ENCODE results near the gene PIGZ.

The PIGZ gene

DNA sequence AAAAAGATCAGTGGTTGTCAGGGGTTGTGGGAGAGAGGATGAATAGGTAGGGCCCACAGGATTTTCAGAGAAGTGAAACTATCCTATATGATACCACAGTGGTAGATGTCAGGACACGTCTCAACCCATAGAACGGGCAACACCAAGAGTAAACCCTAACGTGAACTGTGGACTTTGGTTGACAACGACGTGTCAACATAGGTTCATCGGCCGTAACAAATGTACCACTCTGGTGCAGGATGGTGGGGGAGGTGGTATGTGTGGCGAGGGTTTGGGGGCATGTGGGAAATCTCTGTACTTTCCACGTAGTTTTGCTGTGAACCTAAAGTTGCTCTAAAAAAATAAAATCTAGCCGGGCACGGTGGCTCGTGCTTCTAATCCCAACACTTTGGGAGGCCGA is 13.0 kb upstream of the PIGZ start:
- no peak for DNase-seq

DNA sequence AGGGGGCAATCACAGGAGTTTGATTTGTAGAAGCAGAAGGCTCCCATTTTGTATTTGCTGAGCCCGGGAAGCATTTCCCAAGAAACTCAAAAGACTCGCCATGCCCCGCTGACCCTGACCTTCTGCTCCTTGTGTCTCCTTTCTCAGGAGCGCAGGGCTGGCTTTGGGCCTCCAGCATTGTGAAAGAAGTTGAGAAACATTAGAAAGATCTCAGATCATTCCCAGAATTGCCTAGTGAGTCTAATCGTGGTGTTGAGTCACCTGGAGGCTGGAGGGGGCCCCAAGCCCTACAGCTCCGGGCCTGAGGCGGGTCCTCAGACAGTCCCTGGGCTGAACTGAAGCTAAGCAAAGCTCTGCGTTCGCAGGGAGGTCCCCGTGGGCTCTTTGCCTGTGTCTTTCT is 10.9 kb upstream of the PIGZ start:
- DNase-seq: no peak

DNA sequence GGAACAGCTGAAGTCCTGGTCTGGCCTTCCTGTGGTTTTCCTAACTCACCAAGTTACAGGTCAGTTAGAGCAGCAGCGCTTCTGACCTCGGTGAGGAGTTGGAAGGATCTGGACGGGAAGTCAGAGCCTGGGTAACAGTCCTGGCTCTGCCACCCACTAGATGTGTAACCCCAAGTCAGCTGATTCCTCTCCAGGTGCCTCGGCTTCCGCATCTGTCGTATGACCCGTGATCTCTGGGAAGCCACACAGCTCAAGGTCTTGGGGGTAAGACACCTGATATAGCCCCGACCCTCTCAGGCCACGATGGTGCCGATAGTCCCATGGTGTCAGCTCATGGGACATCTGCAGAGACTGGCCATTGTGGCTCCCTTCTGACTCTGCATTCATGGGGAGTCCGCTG is 8.3 kb upstream of the PIGZ start:
- DNase-seq: no peak

DNA sequence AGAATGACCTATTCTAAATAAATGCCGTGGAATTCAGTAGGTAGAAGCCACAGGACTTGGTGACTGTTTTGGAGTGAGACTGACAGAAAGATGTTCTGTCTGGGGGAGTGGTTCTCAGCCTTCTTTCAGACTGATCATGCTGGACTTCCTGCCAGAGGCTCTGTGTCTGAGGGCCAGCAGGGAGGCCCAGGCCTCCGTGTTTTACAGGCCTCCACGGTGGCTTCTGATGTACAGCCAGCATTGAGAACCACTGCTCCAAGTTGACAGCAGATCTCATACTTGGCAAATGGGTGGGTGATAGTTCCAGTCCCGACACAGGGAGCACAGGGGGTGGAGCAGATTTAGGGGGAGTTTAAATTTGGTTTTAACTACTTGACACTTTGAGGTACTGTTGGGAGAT is 6.7 kb upstream of the PIGZ start:
- no peak for DNase-seq

DNA sequence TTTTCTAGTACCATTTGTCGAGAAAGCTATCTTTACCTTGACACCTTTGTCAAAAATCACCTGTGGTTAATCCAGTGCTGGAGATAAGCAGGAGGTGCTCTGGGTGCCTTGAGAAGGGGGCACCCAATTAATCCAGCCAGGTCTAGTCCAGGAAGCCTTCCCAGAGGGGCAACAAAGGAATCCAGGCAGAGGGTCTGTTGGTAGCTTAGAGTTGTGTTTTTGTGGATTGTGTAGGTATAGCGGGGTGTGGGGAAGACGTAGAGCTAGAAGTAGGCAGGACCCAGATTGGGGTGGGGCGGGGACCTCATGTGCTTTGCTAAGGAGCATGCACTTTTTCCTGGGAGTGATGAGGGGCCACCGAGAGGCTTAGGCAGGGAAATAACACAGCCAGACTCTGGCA is 6.0 kb upstream of the PIGZ start:
- no peak for DNase-seq

DNA sequence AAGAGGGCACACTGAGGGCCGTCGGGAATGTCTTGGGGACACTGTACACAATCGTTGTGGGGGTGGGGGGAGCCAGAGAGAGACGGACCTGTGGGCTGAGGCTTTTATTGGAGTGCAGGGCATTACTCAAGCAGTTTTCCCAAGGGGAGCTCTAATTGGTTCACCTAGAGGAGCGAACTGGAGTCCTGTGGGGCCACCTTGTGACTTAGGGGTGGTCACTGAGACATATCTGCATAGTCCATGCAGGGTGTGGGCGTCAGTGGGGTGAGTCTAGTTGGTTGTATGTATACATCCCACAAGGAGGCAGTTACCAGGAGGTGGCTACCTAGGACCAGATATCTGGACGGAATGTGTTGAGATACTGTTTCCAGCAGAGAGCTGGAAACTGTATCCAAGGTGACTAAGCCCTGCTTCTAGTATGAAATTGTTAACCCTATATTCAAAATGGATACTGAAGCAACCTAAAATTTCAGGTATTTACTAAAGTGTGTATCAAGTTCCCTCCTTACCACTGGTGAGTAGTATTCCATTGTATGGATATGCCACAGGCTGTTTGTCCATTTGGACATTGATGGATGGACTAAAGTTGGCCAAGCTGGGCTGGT is 2.6 kb upstream of the PIGZ start:
- DNase-seq: no peak

DNA sequence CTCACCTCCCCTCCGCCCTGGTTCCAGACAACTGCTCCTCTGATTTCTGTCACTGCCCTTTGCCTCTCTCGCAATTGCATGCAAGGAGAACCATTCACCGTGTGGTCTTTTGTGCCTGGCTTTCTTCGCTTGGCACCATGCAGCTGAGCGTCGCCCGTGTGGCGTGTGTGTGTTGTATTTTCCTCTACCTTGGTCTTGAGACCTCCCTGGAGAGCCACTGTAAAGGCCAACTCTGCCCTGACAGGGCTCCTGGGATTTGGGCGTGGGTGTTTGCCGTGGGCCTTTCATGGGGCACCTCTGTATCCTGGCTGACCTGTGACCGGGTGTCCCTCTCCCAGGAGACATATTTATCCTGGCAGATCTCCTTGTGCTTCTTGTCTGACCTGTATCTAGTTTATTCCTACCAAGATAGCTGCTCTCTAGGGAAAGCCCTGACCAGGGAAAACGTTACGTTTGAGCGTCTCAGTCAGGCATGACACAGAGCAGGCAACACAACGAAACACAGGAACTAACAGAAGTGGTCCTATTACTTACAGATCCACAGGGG is 2.0 kb upstream of the PIGZ start:
- no peak for DNase-seq

DNA sequence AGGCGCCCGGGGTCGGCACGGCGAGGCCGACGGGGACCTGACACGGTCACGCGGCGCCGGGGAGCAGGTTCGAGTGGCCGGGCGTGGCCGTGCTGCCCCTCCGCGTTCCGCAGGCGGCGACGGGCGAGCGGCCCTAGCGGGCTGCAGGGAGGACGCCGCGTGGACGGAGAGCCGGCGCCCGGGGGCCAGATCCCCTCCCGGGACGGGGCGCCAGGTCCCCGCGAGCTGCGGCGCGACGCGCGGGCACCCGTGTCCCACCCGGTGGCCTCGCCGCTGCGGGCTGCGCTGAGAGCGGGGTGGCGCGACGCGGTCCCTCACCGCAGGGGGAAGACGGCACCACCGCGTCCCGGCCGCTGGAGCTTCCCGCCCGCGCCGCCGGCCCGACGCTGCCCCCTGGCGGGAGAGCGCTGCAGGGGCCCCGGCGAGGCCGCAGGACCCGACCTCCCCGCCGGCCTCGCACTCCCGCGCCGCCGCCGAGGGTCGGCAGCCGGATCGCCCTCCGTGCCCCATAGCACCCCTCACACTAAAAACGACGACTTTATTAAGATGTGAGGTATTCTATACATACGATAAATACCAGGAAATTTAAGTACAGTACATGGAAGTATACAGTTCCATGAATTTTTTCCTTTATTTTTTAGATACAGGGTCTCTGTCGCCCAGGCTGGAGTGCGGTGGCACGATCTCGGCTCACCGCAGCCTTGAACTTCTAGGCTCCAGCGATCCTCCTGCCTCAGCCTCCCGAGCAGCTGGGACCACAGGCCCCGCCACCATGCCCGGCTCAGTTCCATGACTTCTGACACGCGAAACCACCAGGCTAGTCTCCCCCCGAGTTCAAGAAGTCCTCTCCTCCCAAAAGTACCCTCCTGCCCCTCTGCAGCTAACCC is 1.3 kb upstream of the PIGZ start:
- peak; percentile 72 for DNase-seq

DNA sequence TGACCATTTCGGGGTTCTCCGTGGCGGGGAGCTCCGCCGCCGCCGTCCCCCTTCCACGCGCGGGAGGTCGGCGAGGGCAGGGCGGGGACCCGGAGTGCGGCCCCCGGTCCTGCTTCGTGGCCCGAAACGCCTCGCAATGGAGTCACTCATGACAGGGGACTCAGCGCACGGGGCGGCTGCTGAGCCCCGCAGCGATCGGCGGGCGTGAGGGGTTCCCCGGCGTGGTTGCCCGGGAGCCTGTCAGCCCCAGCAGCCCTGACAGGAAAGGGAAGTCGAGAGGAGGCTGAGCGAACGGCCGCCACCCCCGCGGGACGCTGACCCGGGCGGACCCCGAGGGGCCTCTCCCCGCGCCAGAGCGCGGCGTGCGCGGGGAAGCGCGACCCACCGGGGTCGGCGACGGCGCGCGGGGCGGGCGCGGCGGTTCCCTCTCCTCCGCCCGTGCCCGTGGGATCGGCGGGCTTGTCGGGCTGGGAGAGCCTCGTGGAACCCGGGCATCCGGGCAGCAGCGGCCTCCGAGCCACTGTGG is 564 bp upstream of the PIGZ start:
- DNase-seq: peak; percentile 36

DNA sequence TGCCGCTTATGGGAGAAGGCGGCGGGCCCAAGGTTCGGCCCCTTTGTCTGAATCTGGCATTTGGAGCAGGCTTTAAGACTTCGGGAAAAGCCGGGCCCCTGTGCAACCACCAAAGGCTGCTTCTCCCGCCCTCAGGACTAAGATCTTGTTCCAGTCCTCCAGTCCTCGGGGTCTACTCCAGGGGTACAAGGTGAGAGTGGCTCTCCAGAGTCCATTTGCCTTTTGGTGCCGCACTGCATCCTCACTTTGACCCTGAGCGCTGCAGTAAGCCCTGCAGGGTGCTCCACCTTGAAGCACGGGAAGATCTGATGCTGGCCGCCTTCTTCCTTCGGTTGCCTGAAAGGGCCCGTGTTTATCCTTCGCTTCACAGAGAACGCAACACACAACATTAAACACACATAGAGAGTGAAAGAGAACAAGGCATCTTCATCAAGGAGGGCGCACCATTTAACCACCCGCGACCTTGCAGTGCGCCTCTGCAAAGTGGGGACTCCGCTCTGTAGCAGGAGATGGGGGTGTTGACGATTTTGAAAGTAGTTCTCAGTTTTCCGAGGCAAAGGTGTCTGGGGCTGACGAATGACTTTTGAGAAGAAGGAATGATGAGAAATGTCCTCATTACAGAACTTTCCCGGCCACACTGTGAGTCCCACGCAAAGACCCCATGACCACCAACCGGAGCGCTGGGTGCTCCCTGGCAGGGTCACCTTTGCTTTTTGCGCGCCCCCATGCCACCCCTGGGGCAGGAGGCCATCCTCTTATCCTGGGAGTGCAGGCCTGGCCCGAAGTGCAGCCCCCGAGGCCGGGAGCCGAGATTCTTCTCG is 1.0 kb downstream of the PIGZ start:
- DNase-seq: no peak

DNA sequence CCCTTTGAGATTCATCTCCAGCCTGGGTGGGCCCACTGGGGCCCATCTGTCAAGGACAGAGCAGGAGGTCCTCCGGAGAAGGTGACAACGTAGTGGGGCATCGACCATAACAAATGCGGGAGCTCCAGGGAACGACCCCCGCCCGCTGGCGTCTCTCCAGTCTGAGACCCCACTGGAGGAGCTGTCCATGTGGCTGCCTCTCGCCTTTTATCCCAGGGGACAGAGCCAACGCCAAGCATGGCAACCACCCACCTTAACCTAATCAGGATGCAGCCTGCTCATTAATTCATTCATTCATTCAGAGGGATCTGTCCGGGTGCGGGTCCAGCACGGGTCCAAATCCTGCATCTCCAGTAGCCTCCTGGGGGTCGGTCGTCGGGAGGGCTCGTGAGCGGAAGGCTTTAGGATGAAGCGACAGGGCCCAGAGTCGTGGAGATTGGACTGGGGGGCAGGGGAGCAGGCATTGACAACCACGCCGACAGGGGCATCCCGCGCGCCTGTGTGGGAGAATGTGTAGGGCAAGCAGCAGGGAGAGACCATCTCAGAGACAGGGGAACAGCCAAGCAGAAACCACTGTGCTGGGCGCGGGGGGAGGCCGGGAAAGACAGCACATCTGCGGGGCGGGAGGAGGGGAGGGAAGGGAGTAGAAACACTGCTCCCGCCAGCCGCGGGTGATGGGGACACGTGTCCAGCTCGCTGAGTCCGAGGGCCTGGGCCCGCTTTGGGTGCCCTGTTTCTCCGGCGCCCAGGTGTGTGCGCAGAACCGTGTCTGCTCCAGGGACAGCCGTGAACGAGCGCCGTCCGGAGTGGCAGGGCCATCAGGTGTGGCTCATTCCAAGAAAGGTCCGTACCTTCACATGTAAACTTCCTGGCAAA is 1.9 kb downstream of the PIGZ start:
- no peak for DNase-seq

DNA sequence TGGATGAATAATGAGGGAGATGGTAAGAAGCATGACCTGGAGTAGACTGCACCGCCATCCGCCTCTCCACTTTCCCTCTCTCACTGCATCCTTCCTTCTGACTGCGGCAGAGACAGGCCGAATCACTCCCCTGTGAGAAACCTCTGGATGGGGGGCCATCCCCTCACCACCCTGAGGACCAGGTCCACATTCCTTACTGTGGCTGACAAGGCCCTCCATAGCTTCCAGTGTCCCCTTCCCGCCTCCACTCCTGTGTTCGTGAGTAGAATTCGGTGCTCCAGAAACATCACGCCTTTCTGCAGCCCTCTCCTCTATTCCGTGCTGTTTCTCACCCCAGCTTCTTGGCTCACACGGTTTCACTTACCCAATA is 2.8 kb downstream of the PIGZ start:
- DNase-seq: no peak

DNA sequence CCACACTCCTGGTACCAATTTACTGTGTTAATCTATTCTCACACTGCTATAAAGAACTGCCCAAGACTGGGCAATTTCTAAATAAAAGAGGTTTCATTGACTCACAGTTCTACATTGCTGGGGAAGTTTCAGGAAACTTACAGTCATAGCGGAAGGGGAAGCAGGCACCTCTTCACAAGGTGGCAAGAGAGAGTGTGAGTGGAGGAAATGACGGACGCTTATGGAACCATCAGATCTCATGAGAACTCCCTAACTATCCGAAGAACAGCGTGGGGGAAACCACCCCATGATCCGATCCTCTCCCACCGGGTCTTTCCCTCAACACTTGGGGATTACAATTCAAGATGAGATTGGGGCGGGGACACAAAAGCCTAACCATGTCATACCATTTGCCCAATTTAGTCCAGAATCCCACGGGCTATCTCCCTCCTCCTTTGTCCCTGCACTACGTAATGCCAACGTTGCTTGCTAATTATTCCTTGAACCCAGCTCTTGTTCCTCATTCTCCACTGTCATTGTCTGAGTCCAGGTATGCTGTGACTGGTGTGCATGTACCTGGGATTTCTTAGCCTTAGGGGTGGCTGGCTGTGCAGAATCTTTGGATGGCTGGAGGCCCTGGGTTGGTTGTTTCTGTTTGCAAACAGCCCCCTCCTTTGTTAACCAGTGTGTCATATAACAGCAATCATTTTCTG is 3.4 kb downstream of the PIGZ start:
- DNase-seq: no peak

DNA sequence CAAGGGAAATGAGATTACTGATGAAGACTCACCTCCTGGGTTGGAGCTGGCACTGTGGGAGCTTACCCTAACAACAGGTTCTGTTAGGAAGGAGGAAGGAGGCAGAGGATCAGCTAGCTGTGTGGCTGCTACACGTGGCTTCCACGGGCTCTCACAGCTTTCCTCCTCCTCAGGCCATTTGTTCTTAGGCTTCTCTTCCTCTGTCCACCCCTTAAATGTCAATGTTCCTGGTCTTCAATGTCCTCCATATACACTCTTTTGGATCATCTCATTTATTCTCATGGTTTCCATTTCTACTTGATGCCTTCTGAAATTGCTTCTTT is 5.0 kb downstream of the PIGZ start:
- no peak for DNase-seq

DNA sequence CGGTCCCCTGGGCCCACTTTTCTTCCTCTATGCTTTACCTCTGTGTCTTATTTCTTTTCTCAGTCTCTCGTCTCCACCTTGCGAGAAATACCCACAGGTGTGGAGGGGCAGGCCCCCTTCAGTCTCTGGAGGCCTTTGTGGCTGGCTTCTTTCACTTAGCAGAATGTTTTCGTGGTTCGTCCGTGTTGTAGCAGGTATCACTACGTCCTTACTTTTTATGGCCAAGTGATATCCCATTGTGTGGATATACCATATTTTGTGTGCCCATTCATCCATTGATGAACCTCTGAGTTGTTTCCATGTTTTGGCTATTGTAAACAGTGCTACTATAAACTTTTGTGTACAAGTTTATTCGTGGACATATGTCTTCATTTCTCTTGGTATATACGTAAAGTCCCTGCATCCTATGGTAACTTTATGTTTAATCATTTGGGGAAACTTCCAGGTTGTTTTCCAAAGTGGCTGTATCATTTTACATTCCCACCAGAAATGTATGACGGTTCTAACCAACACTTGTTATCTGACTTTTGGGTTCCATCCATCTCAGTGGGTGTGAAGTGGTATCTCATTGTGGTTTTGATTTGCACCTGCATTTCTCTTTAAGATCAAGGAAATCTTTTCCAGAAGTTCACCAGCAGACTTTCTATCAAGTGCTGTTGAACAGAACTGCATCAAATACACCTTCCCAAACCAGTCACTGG is 5.6 kb downstream of the PIGZ start:
- no peak for DNase-seq

DNA sequence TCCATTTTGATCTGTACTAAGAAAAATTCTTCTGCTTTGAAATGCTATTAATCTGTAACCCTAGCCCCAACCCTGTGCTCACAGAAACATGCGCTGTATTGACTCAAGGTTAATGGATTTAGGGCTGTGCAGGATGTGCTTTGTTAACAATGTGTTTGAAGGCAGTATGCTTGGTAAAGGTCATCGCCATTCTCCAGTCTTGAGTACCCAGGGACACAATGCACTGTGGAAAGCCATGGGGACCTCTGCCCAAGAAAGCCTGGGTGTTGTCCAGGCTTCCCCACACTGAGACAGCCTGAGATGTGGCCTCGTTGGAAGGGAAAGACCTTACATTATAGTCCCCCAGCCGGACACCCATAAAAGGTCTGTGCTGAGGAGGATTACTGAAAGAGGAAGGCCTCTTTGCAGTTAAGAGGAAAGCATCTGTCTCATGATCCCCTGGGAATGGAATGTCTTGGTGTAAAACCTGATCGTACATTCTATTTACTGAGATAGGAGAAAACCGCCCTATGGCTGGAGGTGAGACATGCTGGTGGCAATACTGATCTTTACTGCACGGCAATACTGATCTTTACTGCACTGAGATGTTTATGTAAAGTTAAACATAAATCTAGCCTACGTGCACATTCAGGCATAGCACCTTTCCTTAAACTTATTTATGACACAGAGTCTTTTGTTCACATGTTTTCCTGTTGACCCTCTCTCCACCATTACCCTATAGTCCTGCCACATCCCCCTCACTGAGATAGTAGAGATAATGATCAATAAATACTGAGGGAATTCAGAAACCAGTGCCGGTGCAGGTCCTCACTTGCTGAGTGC is 6.3 kb downstream of the PIGZ start:
- no peak for DNase-seq

DNA sequence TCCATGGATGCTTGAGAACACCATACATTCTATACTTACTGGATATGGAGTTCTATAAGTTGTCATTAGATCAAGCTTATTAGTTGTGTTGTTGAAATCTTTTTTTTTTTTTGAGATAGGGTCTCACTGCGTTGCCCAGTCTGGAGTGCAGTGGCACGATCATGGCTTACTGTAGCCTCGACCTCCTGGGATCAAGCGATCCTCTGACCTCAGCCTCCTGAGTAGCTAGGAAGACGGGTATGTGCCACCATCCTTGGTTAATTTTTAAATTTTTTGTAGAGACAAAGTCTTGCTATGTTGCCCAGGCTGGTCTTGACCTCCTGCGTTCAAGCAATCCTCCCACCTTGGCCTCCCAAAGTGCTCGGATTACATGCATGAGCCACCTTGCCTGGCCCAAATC is 13.8 kb downstream of the PIGZ start:
- no peak for DNase-seq

DNA sequence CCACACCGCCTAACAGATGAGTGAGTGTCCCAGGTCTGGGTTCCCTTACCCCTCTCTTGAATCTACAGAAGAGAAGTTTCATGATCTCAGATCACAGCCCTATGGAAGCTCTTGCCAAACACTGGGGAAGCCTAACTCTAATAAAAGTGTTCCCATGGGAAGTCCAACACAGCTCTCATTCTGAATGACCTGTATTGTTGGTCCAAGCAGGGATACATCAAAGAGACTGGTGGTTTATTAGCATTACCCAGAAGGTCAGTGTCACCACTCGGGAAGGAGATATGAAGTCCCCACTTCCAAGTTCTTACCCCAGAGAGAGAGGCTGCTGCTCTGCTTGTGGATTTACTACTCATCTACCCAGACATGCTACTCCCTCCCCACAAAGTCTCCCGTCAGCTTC is 17.3 kb downstream of the PIGZ start:
- DNase-seq: no peak

DNA sequence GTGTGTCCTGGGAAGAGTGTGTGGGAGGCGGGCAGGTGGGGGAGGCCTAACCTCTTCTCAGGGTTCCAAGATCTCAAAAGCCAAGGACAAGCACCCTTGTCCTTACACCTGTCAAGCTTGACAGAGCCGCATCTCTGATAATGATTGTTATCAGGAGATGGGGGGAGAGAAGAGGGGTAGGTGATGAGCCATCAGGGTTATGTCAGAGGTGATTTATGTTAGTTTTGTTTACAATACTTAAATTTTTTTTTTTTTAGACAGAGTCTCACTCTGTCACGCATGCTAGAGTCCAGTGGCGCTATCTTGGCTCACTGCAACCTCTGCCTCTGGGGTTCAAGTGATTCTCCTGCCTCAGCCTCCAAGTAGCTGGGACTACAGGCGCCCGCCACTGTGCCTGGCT is 18.9 kb downstream of the PIGZ start:
- DNase-seq: no peak

DNA sequence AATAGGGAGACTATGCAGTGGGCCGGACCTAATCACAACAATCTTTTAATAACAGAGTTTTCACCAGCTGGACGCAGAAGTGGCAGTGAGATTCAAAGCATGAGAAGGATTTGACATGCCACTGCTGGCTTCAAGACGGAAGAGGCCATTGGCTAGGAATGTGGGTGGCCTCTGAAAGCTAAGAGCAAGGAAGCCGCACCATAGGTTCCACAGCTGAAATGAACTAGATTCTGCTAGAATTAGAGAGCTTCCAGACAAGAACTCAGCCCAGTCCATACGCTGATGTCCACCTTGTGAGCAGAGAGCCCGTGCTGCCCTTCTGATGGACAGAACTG is 19.4 kb downstream of the PIGZ start:
- DNase-seq: no peak

All from OCI-M1 (cell line).